ENCODE measurements around the gene SETD7.

DNA sequence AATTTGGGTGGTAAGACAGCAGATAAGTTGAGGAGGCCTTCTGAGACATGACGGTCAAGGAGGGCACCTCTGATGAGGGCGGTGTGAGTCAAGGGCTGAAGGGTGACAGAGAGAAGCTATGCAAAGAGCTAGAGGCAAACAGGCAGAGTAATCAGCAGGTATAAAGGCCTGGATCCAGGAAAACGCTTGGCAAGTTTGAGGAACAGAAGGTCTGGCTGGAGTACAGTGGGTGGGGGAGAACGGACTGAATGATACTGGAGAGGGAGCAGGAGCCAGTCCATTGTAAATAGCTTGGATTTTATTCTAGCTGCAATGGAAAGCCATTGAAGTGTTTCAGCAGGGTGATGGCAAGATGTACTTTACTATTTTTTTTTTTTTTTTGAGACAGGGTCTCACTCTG lies 62.8 kb downstream of the SETD7 start:
- TF ChIP-seq, protein P1, sequence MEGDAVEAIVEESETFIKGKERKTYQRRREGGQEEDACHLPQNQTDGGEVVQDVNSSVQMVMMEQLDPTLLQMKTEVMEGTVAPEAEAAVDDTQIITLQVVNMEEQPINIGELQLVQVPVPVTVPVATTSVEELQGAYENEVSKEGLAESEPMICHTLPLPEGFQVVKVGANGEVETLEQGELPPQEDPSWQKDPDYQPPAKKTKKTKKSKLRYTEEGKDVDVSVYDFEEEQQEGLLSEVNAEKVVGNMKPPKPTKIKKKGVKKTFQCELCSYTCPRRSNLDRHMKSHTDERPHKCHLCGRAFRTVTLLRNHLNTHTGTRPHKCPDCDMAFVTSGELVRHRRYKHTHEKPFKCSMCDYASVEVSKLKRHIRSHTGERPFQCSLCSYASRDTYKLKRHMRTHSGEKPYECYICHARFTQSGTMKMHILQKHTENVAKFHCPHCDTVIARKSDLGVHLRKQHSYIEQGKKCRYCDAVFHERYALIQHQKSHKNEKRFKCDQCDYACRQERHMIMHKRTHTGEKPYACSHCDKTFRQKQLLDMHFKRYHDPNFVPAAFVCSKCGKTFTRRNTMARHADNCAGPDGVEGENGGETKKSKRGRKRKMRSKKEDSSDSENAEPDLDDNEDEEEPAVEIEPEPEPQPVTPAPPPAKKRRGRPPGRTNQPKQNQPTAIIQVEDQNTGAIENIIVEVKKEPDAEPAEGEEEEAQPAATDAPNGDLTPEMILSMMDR (IDR thresholded peaks at IDR 0.05), result no peak
- no peak for TF ChIP-seq POLR2A (IDR thresholded peaks at IDR 0.05)

Measured in esophagus squamous epithelium (tissue), 4 donors.